ENCODE data around the gene SPINT1.

SPINT1 gene

DNA sequence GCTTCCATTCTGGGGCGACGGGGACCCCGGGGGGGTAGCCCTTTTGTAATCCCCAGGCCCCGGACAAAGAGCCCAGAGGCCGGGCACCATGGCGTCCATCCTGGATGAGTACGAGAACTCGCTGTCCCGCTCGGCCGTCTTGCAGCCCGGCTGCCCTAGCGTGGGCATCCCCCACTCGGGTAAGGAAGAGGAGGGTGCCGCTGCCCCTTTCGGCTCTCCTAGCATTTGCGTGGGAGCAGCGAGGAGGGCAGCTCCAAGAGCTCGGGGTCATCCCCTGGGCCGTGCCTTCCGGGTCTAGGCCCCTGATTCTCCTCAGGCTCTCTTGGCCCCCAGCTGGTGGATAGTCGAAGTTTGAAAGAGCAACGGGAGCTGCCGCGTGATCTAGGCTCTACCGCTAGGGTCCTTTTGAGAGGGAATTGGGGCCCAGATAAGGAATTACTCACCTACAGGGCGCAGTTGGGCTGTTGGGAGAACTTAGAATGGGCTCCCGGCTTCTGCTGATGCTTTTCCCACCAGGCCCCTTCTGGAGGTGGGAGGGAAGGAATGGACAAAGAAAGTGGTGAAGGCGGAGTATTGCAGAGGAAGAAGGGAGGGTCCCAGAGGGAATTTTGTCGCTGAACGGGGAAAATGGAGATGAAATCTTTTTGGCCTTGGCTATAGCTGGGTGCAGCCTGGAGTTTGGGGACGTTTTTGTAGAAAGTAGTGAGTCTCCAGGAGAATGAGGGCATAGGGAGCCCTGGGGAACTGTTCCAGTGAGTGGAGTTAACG, 51.0 kb downstream of the SPINT1 start:
- DNase-seq: no peak

DNA sequence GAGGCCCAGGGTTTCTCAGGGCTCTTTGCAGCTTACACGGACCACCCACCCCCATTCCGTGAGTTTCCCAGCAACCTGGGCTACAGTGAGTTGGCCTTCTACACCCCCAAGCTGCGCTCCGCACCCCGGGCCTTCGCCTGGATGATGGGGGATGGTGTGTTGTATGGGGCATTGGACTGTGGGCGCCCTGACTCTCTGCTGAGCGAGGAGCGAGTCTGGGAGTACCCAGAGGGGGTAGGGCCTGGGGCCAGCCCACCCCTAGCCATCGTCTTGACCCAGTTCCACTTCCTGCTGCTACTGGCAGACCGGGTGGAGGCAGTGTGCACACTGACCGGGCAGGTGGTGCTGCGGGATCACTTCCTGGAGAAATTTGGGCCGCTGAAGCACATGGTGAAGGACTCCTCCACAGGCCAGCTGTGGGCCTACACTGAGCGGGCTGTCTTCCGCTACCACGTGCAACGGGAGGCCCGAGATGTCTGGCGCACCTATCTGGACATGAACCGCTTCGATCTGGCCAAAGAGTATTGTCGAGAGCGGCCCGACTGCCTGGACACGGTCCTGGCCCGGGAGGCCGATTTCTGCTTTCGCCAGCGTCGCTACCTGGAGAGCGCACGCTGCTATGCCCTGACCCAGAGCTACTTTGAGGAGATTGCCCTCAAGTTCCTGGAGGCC, 55.8 kb downstream of the SPINT1 start:
- no peak for DNase-seq

DNA sequence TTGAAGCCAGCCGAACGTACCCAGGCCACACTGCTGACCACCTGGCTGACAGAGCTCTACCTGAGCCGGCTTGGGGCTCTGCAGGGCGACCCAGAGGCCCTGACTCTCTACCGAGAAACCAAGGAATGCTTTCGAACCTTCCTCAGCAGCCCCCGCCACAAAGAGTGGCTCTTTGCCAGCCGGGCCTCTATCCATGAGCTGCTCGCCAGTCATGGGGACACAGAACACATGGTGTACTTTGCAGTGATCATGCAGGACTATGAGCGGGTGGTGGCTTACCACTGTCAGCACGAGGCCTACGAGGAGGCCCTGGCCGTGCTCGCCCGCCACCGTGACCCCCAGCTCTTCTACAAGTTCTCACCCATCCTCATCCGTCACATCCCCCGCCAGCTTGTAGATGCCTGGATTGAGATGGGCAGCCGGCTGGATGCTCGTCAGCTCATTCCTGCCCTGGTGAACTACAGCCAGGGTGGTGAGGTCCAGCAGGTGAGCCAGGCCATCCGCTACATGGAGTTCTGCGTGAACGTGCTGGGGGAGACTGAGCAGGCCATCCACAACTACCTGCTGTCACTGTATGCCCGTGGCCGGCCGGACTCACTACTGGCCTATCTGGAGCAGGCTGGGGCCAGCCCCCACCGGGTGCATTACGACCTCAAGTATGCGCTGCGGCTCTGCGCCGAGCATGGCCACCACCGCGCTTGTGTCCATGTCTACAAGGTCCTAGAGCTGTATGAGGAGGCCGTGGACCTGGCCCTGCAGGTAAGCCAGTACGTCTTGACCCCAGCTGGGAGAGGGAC, 56.6 kb downstream of the SPINT1 start:
- no peak for DNase-seq

- DNase-seq: no peak
These were observed 57.2 kb downstream of the SPINT1 start for GRCh38 chr15:40901053-40901443.

DNA sequence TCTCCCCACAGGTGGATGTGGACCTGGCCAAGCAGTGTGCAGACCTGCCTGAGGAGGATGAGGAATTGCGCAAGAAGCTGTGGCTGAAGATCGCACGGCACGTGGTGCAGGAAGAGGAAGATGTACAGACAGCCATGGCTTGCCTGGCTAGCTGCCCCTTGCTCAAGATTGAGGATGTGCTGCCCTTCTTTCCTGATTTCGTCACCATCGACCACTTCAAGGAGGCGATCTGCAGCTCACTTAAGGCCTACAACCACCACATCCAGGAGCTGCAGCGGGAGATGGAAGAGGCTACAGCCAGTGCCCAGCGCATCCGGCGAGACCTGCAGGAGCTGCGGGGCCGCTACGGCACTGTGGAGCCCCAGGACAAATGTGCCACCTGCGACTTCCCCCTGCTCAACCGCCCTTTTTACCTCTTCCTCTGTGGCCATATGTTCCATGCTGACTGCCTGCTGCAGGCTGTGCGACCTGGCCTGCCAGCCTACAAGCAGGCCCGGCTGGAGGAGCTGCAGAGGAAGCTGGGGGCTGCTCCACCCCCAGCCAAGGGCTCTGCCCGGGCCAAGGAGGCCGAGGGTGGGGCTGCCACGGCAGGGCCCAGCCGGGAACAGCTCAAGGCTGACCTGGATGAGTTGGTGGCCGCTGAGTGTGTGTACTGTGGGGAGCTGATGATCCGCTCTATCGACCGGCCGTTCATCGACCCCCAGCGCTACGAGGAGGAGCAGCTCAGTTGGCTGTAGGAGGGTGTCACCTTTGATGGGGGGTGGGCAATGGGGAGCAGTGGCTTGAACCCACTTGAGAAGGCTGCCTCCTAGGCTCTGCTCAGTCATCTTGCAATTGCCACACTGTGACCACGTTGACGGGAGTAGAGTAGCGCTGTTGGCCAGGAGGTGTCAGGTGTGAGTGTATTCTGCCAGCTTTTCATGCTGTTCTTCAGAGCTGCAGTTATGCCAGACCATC, 59.0 kb downstream of the SPINT1 start:
- no peak for DNase-seq

- no peak for DNase-seq
These were observed 60.8 kb downstream of the SPINT1 start for GRCh38 chr15:40904552-40905201.

GRCh38 chr15:40906091-40906990, 62.5 kb downstream of the SPINT1 start:
- peak; percentile 77 for DNase-seq

- DNase-seq: no peak
These were observed 63.3 kb downstream of the SPINT1 start for GRCh38 chr15:40906991-40907802.
